ENCODE measurements around the gene DOCK3. TPM values are rescaled to one million over a fixed set of nuclear protein-coding genes. Genes with fewer than 3 reads are reported as not detected.

DOCK3 gene
- total RNA-seq, 1 donor from 2014 or later: 21.0 TPM

DNA sequence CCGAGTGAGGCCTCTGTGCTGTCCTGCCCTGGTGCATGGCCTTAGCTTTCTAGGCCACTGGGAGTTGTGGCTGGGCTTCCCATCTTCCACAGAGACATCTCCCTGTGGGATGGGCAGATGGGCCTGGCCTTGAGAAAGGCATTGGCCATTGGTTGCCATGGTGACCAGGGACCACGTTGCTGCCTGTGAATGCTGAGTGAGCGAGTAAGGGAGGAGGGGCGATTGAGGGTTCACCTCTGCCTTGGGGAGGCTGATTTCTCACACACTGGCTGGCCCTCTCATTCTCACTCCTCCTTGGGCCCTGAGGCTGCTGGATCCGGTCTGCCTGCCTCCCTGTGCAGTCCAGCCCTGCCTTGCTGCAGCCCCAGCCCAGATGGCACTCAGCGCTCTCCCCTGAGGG, 26.4 kb upstream of the DOCK3 start:
- H3K27me3 Mint-ChIP-seq (ENCODE audit: low read depth): no peaks in the 10 kb centered on the region
- H3K27ac Mint-ChIP-seq: no peak overlapping the region
- peaks cover 19% of the 10 kb centered on the region for H3K36me3 Mint-ChIP-seq
- H3K4me1 Mint-ChIP-seq: peaks cover 2% of the 10 kb centered on the region
- TF ChIP-seq CTCF (IDR thresholded peaks at IDR 0.05; ENCODE audit: unreplicated experiment): no peak
- H3K9me3 Mint-ChIP-seq: no peaks in the 10 kb centered on the region
- no peak overlapping the region for H3K4me3 Mint-ChIP-seq
- no peak for DNase-seq (ENCODE audit: low spot score in 2 of 2, unreplicated experiment in 2 of 2)

- Mint-ChIP-seq H3K4me3 (no peak overlapping the region), H3K27me3 (ENCODE audit: low read depth) (no peaks in the 10 kb centered on the region), H3K27ac (no peak overlapping the region), H3K36me3 (peaks cover 15% of the 10 kb centered on the region), H3K4me1 (peaks cover 2% of the 10 kb centered on the region), H3K9me3 (no peaks in the 10 kb centered on the region)
- DNase-seq (ENCODE audit: low spot score in 2 of 2, unreplicated experiment in 2 of 2): no peak
- TF ChIP-seq CTCF (IDR thresholded peaks at IDR 0.05; ENCODE audit: unreplicated experiment): no peak
These were observed 25.8 kb upstream of the DOCK3 start for GRCh38 chr3:50648944-50649343.

DNA sequence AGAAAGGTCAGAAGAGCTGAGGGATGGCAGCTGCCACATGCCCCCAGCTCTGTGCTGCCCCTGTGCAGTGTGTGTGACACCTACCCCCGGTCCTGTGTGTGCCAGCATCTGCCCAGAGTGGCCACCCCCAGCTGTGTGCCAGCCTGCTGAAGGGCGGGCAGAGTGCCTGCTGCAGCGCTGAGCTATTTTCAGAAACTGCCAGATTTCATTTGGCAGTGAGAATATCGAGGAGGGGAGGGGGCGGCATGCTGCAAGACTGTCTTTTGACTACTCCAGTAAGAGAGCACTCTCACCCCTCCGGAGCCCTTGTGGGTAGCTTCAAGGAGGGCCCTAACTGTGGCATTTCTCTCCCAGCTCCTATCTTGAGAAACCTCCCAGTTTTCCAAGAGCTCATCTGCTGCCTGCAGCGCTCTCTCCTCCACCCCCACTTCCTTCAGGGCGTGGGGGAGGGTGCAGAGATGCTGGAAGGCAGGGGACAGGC, 25.2 kb upstream of the DOCK3 start:
- no peak for DNase-seq (ENCODE audit: low spot score in 2 of 2, unreplicated experiment in 2 of 2)
- Mint-ChIP-seq H3K4me3 (no peak overlapping the region), H3K27ac (no peak overlapping the region), H3K9me3 (no peaks in the 10 kb centered on the region), H3K4me1 (peaks cover 2% of the 10 kb centered on the region), H3K27me3 (ENCODE audit: low read depth) (no peaks in the 10 kb centered on the region), H3K36me3 (peaks cover 11% of the 10 kb centered on the region)
- TF ChIP-seq CTCF (IDR thresholded peaks at IDR 0.05; ENCODE audit: unreplicated experiment): no peak

GRCh38 chr3:50650018-50650417, 24.7 kb upstream of the DOCK3 start:
- no peak overlapping the region for H3K4me3 Mint-ChIP-seq
- no peaks in the 10 kb centered on the region for H3K9me3 Mint-ChIP-seq
- TF ChIP-seq CTCF (IDR thresholded peaks at IDR 0.05; ENCODE audit: unreplicated experiment): no peak

GRCh38 chr3:50651445-50651844, 23.3 kb upstream of the DOCK3 start:
- TF ChIP-seq CTCF (IDR thresholded peaks at IDR 0.05; ENCODE audit: unreplicated experiment): no peak
- Mint-ChIP-seq H3K9me3 (no peaks in the 10 kb centered on the region), H3K27ac (no peak overlapping the region), H3K36me3 (peaks cover 7% of the 10 kb centered on the region), H3K4me1 (peaks cover 3% of the 10 kb centered on the region), H3K27me3 (ENCODE audit: low read depth) (no peaks in the 10 kb centered on the region), H3K4me3 (no peak overlapping the region)
- DNase-seq (ENCODE audit: low spot score in 2 of 2, unreplicated experiment in 2 of 2): no peak

More at GRCh38 chr3:50650018-50650417, 24.7 kb upstream of the DOCK3 start:
- no peak for DNase-seq (ENCODE audit: low spot score in 2 of 2, unreplicated experiment in 2 of 2)
- peaks cover 2% of the 10 kb centered on the region for H3K4me1 Mint-ChIP-seq
- peaks cover 10% of the 10 kb centered on the region for H3K36me3 Mint-ChIP-seq
- H3K27ac Mint-ChIP-seq: no peak overlapping the region
- no peaks in the 10 kb centered on the region for H3K27me3 Mint-ChIP-seq (ENCODE audit: low read depth)

Data from mesothelial cell of epicardium (in vitro differentiated cells).